Gastrocnemius medialis (tissue), 4 donors: Measurements from ENCODE around the gene PPM1F. TPM values are rescaled to one million over a fixed set of nuclear protein-coding genes. Genes with fewer than 3 reads are reported as not detected.

Source experiments
- ATAC-seq, 2 donors: fragments of 150-250 bp; one replicate each; pipeline ENCODE4 v1.9.1; 2016
- DNase-seq, 2 donors: peaks; one replicate each; pipeline ENCODE4 v3.0.0-alpha.2; 2019
- H3K27ac ChIP-seq, 4 donors: fragments of 200-600 bp; sonication (generic); 1 replicate in 1 of 4; 2 replicates in 3 of 4; pipeline ENCODE4 v1.5.1; 2016 to 2018; ENCODE audit warnings: mild to moderate bottlenecking in 2 of 4, moderate library complexity in 1 of 4
- H3K27me3 ChIP-seq, 3 donors: fragments of 200-600 bp; sonication (generic) in 2 of 3; 1 replicate in 1 of 3; 2 replicates in 2 of 3; pipeline versions ENCODE4 v1.5.1 to v1.6.0; 2016 to 2019; ENCODE audit warnings: mild to moderate bottlenecking in 1 of 3, moderate library complexity in 1 of 3
- H3K36me3 ChIP-seq, 2 donors: fragments of 200-600 bp; sonication (generic) in 1 of 2; one replicate each; pipeline ENCODE4 v1.5.1; 2017 to 2018
- H3K4me1 ChIP-seq, 2 donors: fragments of 200-600 bp; sonication (generic) in 1 of 2; one replicate each; pipeline ENCODE4 v1.5.1; 2016 to 2017; ENCODE audit warnings: mild to moderate bottlenecking in 2 of 2
- H3K4me3 ChIP-seq, 4 donors: fragments of 200-600 bp; sonication (generic) in 3 of 4; 1 replicate in 1 of 4; 2 replicates in 3 of 4; pipeline ENCODE4 v1.5.1; 2016 to 2019; ENCODE audit warnings: mild to moderate bottlenecking in 2 of 4
- H3K9me3 ChIP-seq, 3 donors: fragments of 200-600 bp; sonication (generic) in 2 of 3; 1 replicate in 1 of 3; 2 replicates in 2 of 3; pipeline ENCODE4 v1.5.1; 2016 to 2019
- POLR2A ChIP-seq, 2 donors: fragments of 450-650 bp; IDR thresholded peaks; one replicate each; pipeline ENCODE4 v1.6.1; 2017; ENCODE audit warnings: antibody characterized with exemption in 2 of 2, mild to moderate bottlenecking in 2 of 2, moderate library complexity in 2 of 2
- in situ Hi-C, 4 donors: fragments of 200-750 bp; cut with MboI; loops; one replicate each; pipeline versions ENCODE4 v1.15.0 to v1.8.0; 2017; ENCODE audit warnings: low sequenced_read_pairs in 4 of 4
- intact Hi-C: fragments of 100-400 bp; cut with DNase I; formaldehyde crosslinking; loops from one replicate; pipeline ENCODE4 v1.15.1; 2023; ENCODE audit warnings: low total_unique reads
- total RNA-seq, 4 donors: library from RNA; depleted of rRNA; stranded (reverse); fragments of >200 nt; gene quantifications; one replicate each; pipeline versions ENCODE4 v1.1.0 to v1.2.3, GENCODE V29; 2016
- TF ChIP-seq, protein P1 (sequence below), 5 experiments: fragments of 450-650 bp in 3 of 5; fragments of 200-600 bp in 2 of 5; sonication (generic) in 2 of 5; IDR thresholded peaks in 4 of 5; conservative IDR thresholded peaks in 1 of 5; 1 replicate in 4 of 5; 2 replicates in 1 of 5; pipeline ENCODE4 v1.5.1; 2016 to 2019; ENCODE audit warnings: antibody characterized with exemption in 5 of 5, mild to moderate bottlenecking in 3 of 5, moderate library complexity in 3 of 5

The PPM1F gene
- total RNA-seq, 4 donors from 2014 or later = 10.2 to 13.8 (median 11.0) TPM

DNA sequence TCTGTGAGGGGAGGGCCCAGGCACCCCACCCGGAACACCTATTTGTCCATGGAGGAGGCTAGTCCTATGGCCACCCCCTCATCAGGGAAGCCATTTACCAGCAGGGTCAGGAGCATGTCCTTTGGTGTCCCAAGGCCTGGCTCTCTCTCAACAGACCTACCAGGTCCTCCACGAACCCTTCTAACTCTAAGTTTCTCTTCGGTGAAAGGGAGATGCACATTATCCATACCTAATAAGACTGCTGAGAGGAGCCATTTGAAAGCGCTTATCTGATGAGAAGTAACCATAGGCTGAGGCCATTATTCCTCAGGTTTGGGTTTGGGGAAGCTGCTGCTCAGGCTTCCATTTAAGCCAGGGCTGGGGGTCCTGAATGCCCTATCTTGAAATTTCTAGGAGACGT, 39.1 kb upstream of the PPM1F start:
- no peaks in the 10 kb centered on the region for H3K4me1 ChIP-seq

DNA sequence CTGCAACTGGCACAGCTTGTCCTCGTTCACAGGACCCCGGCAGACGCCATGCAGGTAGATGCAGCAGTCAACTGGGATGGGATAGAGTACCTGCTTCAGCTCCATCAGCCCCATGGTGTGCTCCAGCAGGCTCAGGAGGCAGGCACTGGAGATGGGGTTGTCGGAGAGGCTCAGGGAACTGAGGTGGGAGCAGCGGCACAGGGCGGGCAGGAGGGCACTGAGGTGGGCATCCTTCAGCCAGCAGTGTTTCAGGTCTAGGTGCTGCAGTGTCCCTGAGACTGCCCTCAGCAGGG, 38.6 kb upstream of the PPM1F start:
- no peak for ATAC-seq
- intact Hi-C loops (no loop called here), in situ Hi-C loops (no loop called here)
- H3K9me3 ChIP-seq = no peaks in the 10 kb centered on the region
- H3K36me3 ChIP-seq = no peaks in the 10 kb centered on the region
- H3K4me3 ChIP-seq = no peak overlapping the region
- no peaks in the 10 kb centered on the region for H3K27me3 ChIP-seq
- no peak for TF ChIP-seq POLR2A (IDR thresholded peaks at IDR 0.05)
- TF ChIP-seq, protein P1, sequence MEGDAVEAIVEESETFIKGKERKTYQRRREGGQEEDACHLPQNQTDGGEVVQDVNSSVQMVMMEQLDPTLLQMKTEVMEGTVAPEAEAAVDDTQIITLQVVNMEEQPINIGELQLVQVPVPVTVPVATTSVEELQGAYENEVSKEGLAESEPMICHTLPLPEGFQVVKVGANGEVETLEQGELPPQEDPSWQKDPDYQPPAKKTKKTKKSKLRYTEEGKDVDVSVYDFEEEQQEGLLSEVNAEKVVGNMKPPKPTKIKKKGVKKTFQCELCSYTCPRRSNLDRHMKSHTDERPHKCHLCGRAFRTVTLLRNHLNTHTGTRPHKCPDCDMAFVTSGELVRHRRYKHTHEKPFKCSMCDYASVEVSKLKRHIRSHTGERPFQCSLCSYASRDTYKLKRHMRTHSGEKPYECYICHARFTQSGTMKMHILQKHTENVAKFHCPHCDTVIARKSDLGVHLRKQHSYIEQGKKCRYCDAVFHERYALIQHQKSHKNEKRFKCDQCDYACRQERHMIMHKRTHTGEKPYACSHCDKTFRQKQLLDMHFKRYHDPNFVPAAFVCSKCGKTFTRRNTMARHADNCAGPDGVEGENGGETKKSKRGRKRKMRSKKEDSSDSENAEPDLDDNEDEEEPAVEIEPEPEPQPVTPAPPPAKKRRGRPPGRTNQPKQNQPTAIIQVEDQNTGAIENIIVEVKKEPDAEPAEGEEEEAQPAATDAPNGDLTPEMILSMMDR (IDR thresholded peaks at IDR 0.05 in 4 of 5, conservative IDR thresholded peaks at IDR 0.05 in 1 of 5) = no peak
- no peak for DNase-seq
- no peak overlapping the region for H3K27ac ChIP-seq
- H3K4me1 ChIP-seq = no peaks in the 10 kb centered on the region

More for the DNA sequence above, 39.1 kb upstream of the PPM1F start:
- no peak for ATAC-seq
- in situ Hi-C loops = no loop called here
- DNase-seq = no peak
- Histone ChIP-seq H3K9me3 (no peaks in the 10 kb centered on the region), H3K27ac (no peak overlapping the region), H3K4me3 (no peak overlapping the region), H3K36me3 (no peaks in the 10 kb centered on the region), H3K27me3 (no peaks in the 10 kb centered on the region)
- intact Hi-C loops = no loop called here
- no peak for TF ChIP-seq POLR2A (IDR thresholded peaks at IDR 0.05)
- TF ChIP-seq, protein P1 (IDR thresholded peaks at IDR 0.05 in 4 of 5, conservative IDR thresholded peaks at IDR 0.05 in 1 of 5) = no peak

DNA sequence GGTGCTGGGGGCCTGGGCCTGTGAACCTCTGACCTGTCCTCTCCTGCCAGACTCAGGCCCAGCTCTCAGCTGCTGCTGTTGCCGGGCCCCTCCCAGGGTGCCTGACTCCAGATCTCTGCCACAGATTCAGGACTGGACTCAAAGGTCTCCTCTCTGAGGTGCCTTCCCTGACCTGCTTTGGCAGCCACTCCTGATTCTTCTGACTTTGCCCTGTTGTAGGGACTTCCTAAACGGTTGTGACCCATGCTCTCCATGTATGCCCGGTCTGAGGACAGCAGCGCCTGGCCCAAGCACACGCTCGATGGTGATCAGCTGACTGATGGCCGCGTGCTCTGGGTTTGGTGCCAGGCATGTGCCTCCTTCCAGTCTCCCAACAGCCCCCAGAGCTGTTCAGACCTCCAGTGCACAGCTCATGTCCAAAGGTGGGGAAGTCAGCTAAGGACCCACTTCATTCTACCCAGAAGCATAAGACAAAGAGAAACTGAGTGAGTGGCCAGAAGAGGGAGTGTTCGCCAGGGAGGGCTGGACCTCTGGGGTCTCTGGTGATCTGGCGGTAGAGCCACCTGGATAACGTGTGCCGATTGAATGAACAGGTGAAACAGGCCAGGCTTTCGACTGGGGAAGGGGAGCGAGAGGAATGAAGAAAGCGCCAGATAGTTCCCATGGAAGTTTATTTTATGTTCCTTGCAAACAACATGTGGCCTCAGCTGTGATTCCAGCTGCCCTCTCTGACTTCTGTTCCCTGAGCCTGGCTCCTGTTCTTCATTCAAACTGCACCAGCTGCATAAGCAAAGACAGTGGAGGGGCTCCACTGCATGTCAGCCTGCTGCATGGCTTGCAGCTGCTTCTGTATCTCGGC, 38.0 kb upstream of the PPM1F start:
- TF ChIP-seq, protein P1 (IDR thresholded peaks at IDR 0.05 in 4 of 5, conservative IDR thresholded peaks at IDR 0.05 in 1 of 5) = no peak
- no peak for TF ChIP-seq POLR2A (IDR thresholded peaks at IDR 0.05)
- H3K36me3 ChIP-seq = no peaks in the 10 kb centered on the region
- no peak overlapping the region for H3K4me3 ChIP-seq
- ATAC-seq = no peak
- no peak for DNase-seq
- in situ Hi-C loops (no loop called here), intact Hi-C loops (no loop called here)
- H3K27me3 ChIP-seq = no peaks in the 10 kb centered on the region
- no peak overlapping the region for H3K27ac ChIP-seq
- no peaks in the 10 kb centered on the region for H3K4me1 ChIP-seq
- no peaks in the 10 kb centered on the region for H3K9me3 ChIP-seq

DNA sequence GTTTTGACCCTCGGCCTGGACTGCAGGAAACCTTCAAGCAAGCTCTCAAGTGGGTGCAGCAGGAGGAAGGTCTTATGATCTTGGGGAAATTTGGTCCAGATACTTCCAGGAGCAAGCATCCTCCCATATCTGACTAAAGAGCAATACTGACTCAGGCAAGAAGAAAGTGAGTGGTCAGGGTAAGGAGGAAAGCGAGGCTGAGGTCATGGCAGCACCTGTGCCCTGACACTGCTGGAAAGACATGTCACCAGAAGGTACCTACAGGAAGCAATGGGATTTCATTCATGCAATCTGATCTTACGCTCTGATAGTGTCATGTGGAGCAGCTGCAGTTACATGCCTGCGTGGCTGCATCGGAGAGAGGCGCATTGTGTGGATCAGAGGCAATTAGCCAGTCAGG, 36.4 kb upstream of the PPM1F start:
- ATAC-seq (no peak), DNase-seq (no peak)
- no peak for TF ChIP-seq POLR2A (IDR thresholded peaks at IDR 0.05)
- TF ChIP-seq, protein P1 (IDR thresholded peaks at IDR 0.05 in 4 of 5, conservative IDR thresholded peaks at IDR 0.05 in 1 of 5) = no peak
- Histone ChIP-seq H3K4me3 (no peak overlapping the region), H3K36me3 (no peaks in the 10 kb centered on the region), H3K4me1 (no peaks in the 10 kb centered on the region), H3K9me3 (no peaks in the 10 kb centered on the region), H3K27me3 (no peaks in the 10 kb centered on the region), H3K27ac (no peak overlapping the region)
- intact Hi-C loops (no loop called here), in situ Hi-C loops (no loop called here)

DNA sequence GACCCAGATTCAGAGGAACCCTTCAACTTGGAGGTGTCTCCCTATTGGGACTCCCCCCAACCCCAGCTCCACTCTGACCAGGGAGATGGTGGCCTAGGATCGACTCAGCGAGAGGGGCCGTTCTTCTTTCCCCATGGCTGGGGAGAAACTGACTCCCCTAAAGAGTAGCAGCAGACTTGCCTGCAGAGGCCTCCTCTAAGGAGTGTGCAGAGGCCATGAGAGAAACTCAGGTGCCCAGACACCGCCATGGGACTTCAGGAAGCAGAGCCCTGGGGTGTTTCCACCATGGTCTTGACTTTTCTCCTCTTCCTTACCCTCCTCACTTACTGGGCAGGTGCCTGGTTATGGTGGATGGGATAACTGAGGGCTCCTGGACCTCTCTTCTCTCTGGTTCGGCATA, 32.6 kb upstream of the PPM1F start:
- in situ Hi-C loops = no loop called here
- TF ChIP-seq, protein P1 (IDR thresholded peaks at IDR 0.05 in 4 of 5, conservative IDR thresholded peaks at IDR 0.05 in 1 of 5) = no peak
- TF ChIP-seq POLR2A (IDR thresholded peaks at IDR 0.05) = no peak
- ATAC-seq (no peak), DNase-seq (no peak)
- Histone ChIP-seq H3K36me3 (no peaks in the 10 kb centered on the region), H3K4me1 (peaks cover 12 to 18% of the 10 kb centered on the region in 2 donors), H3K27me3 (no peaks in the 10 kb centered on the region), H3K4me3 (no peak overlapping the region), H3K9me3 (no peaks in the 10 kb centered on the region), H3K27ac (no peak overlapping the region)
- intact Hi-C loops = no loop called here
